ENCODE measurements around the gene TTF1.

The TTF1 gene
- long read RNA-seq, transcript TTF1-203 (10 exons, 1,780 nt), result major isoform, 20 of 31 reads
- long read RNA-seq, partial matches to known transcripts, result 4 of 31 reads
- long read RNA-seq, other reads (novel, unspliced or antisense), result 7 of 31 reads

DNA sequence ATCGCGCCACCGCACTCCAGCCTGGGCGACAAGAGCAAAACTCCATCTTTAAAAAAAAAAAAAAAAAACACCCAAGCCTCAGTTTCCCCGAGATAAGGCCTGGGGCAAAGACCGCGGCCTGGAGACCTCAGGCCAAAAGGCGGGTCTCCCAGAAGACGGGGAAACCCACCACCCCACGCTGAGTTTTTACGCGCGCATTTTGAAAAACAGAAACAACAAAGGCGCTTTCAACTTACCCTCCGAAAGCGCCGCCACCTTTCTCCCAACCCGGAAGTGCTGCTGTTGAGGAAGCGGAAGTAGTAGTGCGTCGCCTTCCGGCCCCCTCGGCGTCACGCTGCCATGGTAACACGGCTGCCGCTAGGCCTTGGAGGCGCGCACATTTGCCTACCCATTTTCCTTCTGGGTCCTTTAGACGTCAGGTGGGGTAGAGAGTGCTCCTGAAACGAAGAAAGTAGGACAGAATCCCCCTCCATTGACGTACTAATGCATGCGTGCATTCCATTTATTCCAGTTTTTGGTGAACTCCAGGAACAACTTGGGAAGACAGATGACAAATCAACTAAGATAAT, at the start of gene TTF1:
Gene TTF1 (minus strand): TSS at position 287 of the 569 bp plus-strand sequence. CDS start 4,019 bp downstream, outside the sequence.
- peak; percentile 80 to 94 for DNase-seq (ENCODE audit: low read depth in 1 of 2, low spot score in 1 of 2)
- Histone ChIP-seq H3K4me3 (replicated peaks; ENCODE audit: insufficient read depth, low read length) (peak within 1 kb of the TSS; percentile 81), H3K27ac (replicated peaks) (peak within 1 kb of the TSS; percentile 57), H3K27me3 (ENCODE audit: insufficient read depth, poor library complexity, severe bottlenecking) (peaks cover 10% of the 10 kb centered on the region)
- TF ChIP-seq SPI1 (IDR thresholded peaks at IDR 0.05; ENCODE audit: borderline replicate concordance, low read depth) (peak; percentile 63; the same call in 1 of the 2 replicates), REST (IDR thresholded peaks at IDR 0.05; ENCODE audit: insufficient replicate concordance, low read depth) (peak; percentile 57), POLR2AphosphoS5 (IDR thresholded peaks at IDR 0.05; ENCODE audit: low read depth) (peak; percentile 75; the same call in 1 of the 2 replicates), CTCF (IDR thresholded peaks at IDR 0.05; ENCODE audit: insufficient read depth, low read length) (no peak), GABPA (IDR thresholded peaks at IDR 0.05; ENCODE audit: low read depth) (peak; percentile 92)

GRCh38 chr9:132456241-132456640, 49.6 kb upstream of the TTF1 start:
- Histone ChIP-seq H3K4me3 (replicated peaks; ENCODE audit: insufficient read depth, low read length) (no peak overlapping the region), H3K27me3 (ENCODE audit: insufficient read depth, poor library complexity, severe bottlenecking) (peaks cover 5% of the 10 kb centered on the region), H3K27ac (replicated peaks) (no peak overlapping the region)
- DNase-seq (ENCODE audit: low read depth in 1 of 2, low spot score in 1 of 2), result no peak
- TF ChIP-seq REST (IDR thresholded peaks at IDR 0.05; ENCODE audit: insufficient replicate concordance, low read depth), result no peak
- TF ChIP-seq GABPA (IDR thresholded peaks at IDR 0.05; ENCODE audit: low read depth), result no peak
- TF ChIP-seq SPI1 (IDR thresholded peaks at IDR 0.05; ENCODE audit: borderline replicate concordance, low read depth), result no peak
- TF ChIP-seq CTCF (IDR thresholded peaks at IDR 0.05; ENCODE audit: insufficient read depth, low read length), result no peak
- no peak for TF ChIP-seq POLR2AphosphoS5 (IDR thresholded peaks at IDR 0.05; ENCODE audit: low read depth)

GRCh38 chr9:132451276-132451675, 44.6 kb upstream of the TTF1 start:
- no peak for TF ChIP-seq REST (IDR thresholded peaks at IDR 0.05; ENCODE audit: insufficient replicate concordance, low read depth)
- no peak for DNase-seq (ENCODE audit: low read depth in 1 of 2, low spot score in 1 of 2)
- Histone ChIP-seq H3K27ac (replicated peaks) (no peak overlapping the region), H3K4me3 (replicated peaks; ENCODE audit: insufficient read depth, low read length) (no peak overlapping the region), H3K27me3 (ENCODE audit: insufficient read depth, poor library complexity, severe bottlenecking) (peaks cover 5% of the 10 kb centered on the region)

Measured in HL-60 (cell line).